Effector memory CD8-positive, alpha-beta T cell (primary cell): ENCODE results near the gene HSDL2.

ENCODE experiments used
- ATAC-seq: fragments of 150-1000 bp; cut with Tn5 transposase; replicated peaks from 2 replicates; pipeline ENCODE4 v1.10.0; 2021; ENCODE audit warnings: mild to moderate bottlenecking, moderate library complexity
- DNase-seq, 3 experiments: peaks; one replicate each; pipeline ENCODE4 v3.0.0; 2021
- H3K27ac Mint-ChIP-seq, 2 donors: one replicate each; pipeline ENCODE4 v1.8.0; 2022; ENCODE audit warnings: mild to moderate bottlenecking in 2 of 2, mixed read lengths in 2 of 2, moderate library complexity in 2 of 2
- H3K27me3 Mint-ChIP-seq, 2 donors: one replicate each; pipeline ENCODE4 v1.8.0; 2022; ENCODE audit warnings: mixed read lengths in 2 of 2
- H3K36me3 Mint-ChIP-seq: one replicate; pipeline ENCODE4 v1.8.0; 2022; ENCODE audit warnings: mild to moderate bottlenecking, moderate library complexity, mixed read lengths; ENCODE audit not compliant: insufficient read depth
- H3K4me1 Mint-ChIP-seq, 2 donors: one replicate each; pipeline ENCODE4 v1.8.0; 2022; ENCODE audit warnings: low read depth in 2 of 2, mixed read lengths in 2 of 2
- H3K4me3 Mint-ChIP-seq, 2 donors: one replicate each; pipeline ENCODE4 v1.8.0; 2022; ENCODE audit warnings: mild to moderate bottlenecking in 2 of 2, mixed read lengths in 2 of 2, moderate library complexity in 2 of 2
- H3K9me3 Mint-ChIP-seq, 2 donors: one replicate each; pipeline ENCODE4 v1.8.0; 2022; ENCODE audit warnings: mixed read lengths in 2 of 2

The HSDL2 gene

GRCh38 chr9:112462855-112463254 is 82.9 kb downstream of the HSDL2 start:
- Mint-ChIP-seq H3K36me3 (peaks cover 9% of the 10 kb centered on the region), H3K4me1 (no peaks in the 10 kb centered on the region), H3K9me3 (no peaks in the 10 kb centered on the region), H3K27me3 (no peaks in the 10 kb centered on the region), H3K4me3 (no peak overlapping the region), H3K27ac (no peak overlapping the region)
- no peak for DNase-seq
- ATAC-seq: no peak

GRCh38 chr9:112465352-112465751 is 85.4 kb downstream of the HSDL2 start:
- Mint-ChIP-seq H3K9me3 (no peaks in the 10 kb centered on the region), H3K4me1 (no peaks in the 10 kb centered on the region), H3K27me3 (no peaks in the 10 kb centered on the region), H3K4me3 (no peak overlapping the region), H3K36me3 (peaks cover 6% of the 10 kb centered on the region), H3K27ac (no peak overlapping the region)
- ATAC-seq (no peak), DNase-seq (no peak)

GRCh38 chr9:112472996-112473395 is 93.1 kb downstream of the HSDL2 start:
- no peak for DNase-seq
- H3K27me3 Mint-ChIP-seq: no peaks in the 10 kb centered on the region
- no peaks in the 10 kb centered on the region for H3K36me3 Mint-ChIP-seq
- H3K27ac Mint-ChIP-seq: no peak overlapping the region
- ATAC-seq: no peak
- H3K4me3 Mint-ChIP-seq: no peak overlapping the region
- H3K4me1 Mint-ChIP-seq: no peaks in the 10 kb centered on the region
- no peaks in the 10 kb centered on the region for H3K9me3 Mint-ChIP-seq

GRCh38 chr9:112473986-112474385 is 94.1 kb downstream of the HSDL2 start:
- no peaks in the 10 kb centered on the region for H3K27me3 Mint-ChIP-seq
- H3K4me3 Mint-ChIP-seq: no peak overlapping the region
- H3K9me3 Mint-ChIP-seq: no peaks in the 10 kb centered on the region
- no peaks in the 10 kb centered on the region for H3K36me3 Mint-ChIP-seq
- no peak overlapping the region for H3K27ac Mint-ChIP-seq
- DNase-seq (no peak), ATAC-seq (no peak)
- H3K4me1 Mint-ChIP-seq: no peaks in the 10 kb centered on the region

- Mint-ChIP-seq H3K4me3 (no peak overlapping the region), H3K27ac (no peak overlapping the region), H3K36me3 (no peaks in the 10 kb centered on the region), H3K9me3 (no peaks in the 10 kb centered on the region), H3K27me3 (no peaks in the 10 kb centered on the region), H3K4me1 (no peaks in the 10 kb centered on the region)
- no peak for ATAC-seq
- no peak for DNase-seq
These were observed 95.4 kb downstream of the HSDL2 start for GRCh38 chr9:112475318-112475717.

- H3K36me3 Mint-ChIP-seq: no peaks in the 10 kb centered on the region
- H3K4me1 Mint-ChIP-seq: no peaks in the 10 kb centered on the region
- no peak overlapping the region for H3K27ac Mint-ChIP-seq
- H3K9me3 Mint-ChIP-seq: no peaks in the 10 kb centered on the region
- ATAC-seq (no peak), DNase-seq (no peak)
- no peaks in the 10 kb centered on the region for H3K27me3 Mint-ChIP-seq
- no peak overlapping the region for H3K4me3 Mint-ChIP-seq
These were observed 97.4 kb downstream of the HSDL2 start for GRCh38 chr9:112477330-112477729.

- Mint-ChIP-seq H3K36me3 (no peaks in the 10 kb centered on the region), H3K27me3 (no peaks in the 10 kb centered on the region), H3K9me3 (no peaks in the 10 kb centered on the region), H3K4me3 (no peak overlapping the region), H3K4me1 (no peaks in the 10 kb centered on the region), H3K27ac (no peak overlapping the region)
- no peak for ATAC-seq
- no peak for DNase-seq
These were observed 99.3 kb downstream of the HSDL2 start for GRCh38 chr9:112479221-112479620.

GRCh38 chr9:112484607-112485006 is 104.7 kb downstream of the HSDL2 start:
- DNase-seq: no peak
- Mint-ChIP-seq H3K9me3 (no peaks in the 10 kb centered on the region), H3K4me1 (peaks cover 9 to 13% of the 10 kb centered on the region in 2 donors), H3K4me3 (no peak overlapping the region), H3K36me3 (peaks cover 9% of the 10 kb centered on the region), H3K27me3 (no peaks in the 10 kb centered on the region), H3K27ac (no peak overlapping the region)
- no peak for ATAC-seq

- Mint-ChIP-seq H3K4me3 (peak overlapping the region; percentile 97 to 98), H3K27ac (peak overlapping the region; percentile 92 to 96), H3K27me3 (no peaks in the 10 kb centered on the region), H3K4me1 (peaks cover 9 to 13% of the 10 kb centered on the region in 2 donors), H3K9me3 (no peaks in the 10 kb centered on the region), H3K36me3 (peaks cover 9% of the 10 kb centered on the region)
- ATAC-seq (no peak), DNase-seq (no peak)
These were observed 105.7 kb downstream of the HSDL2 start for GRCh38 chr9:112485574-112485973.

- Mint-ChIP-seq H3K36me3 (peaks cover 9% of the 10 kb centered on the region), H3K4me1 (peaks cover 9 to 13% of the 10 kb centered on the region in 2 donors), H3K27me3 (no peaks in the 10 kb centered on the region), H3K4me3 (peak within 1 kb of the TSS; percentile 97 to 98), H3K27ac (peak within 1 kb of the TSS; percentile 92 to 96), H3K9me3 (no peaks in the 10 kb centered on the region)
- peak; percentile 92 for ATAC-seq
- DNase-seq: peak; percentile 61 to 68 (median 68)
These were observed 106.5 kb downstream of the HSDL2 start, which contains the start of gene KIAA1958 for GRCh38 chr9:112486221-112487007. Gene KIAA1958, plus strand, starts transcription at chr9:112486827. Its CDS starts 87,254 bp downstream, at chr9:112574081.

GRCh38 chr9:112487008-112487798 is 107.3 kb downstream of the HSDL2 start:
- no peaks in the 10 kb centered on the region for H3K9me3 Mint-ChIP-seq
- H3K27ac Mint-ChIP-seq: peak overlapping the region in 1 of 2 donors; percentile 81
- DNase-seq (peak; percentile 14 to 30 (median 29)), ATAC-seq (peak; percentile 37)
- H3K36me3 Mint-ChIP-seq: peaks cover 9% of the 10 kb centered on the region
- peaks cover 9 to 13% of the 10 kb centered on the region in 2 donors for H3K4me1 Mint-ChIP-seq
- peak overlapping the region; percentile 88 to 89 for H3K4me3 Mint-ChIP-seq
- H3K27me3 Mint-ChIP-seq: no peaks in the 10 kb centered on the region

GRCh38 chr9:112487799-112488340 is 108.0 kb downstream of the HSDL2 start:
- peaks cover 9% of the 10 kb centered on the region for H3K36me3 Mint-ChIP-seq
- peak overlapping the region; percentile 88 to 89 for H3K4me3 Mint-ChIP-seq
- no peaks in the 10 kb centered on the region for H3K9me3 Mint-ChIP-seq
- no peaks in the 10 kb centered on the region for H3K27me3 Mint-ChIP-seq
- H3K27ac Mint-ChIP-seq: peak overlapping the region in 1 of 2 donors; percentile 81
- H3K4me1 Mint-ChIP-seq: peaks cover 9 to 13% of the 10 kb centered on the region in 2 donors
- no peak for DNase-seq
- no peak for ATAC-seq

- H3K27me3 Mint-ChIP-seq: no peaks in the 10 kb centered on the region
- H3K4me3 Mint-ChIP-seq: no peak overlapping the region
- H3K4me1 Mint-ChIP-seq: peaks cover 9 to 13% of the 10 kb centered on the region in 2 donors
- H3K27ac Mint-ChIP-seq: no peak overlapping the region
- no peak for ATAC-seq
- peaks cover 0 to 2% of the 10 kb centered on the region in 2 donors for H3K9me3 Mint-ChIP-seq
- peaks cover 9% of the 10 kb centered on the region for H3K36me3 Mint-ChIP-seq
- no peak for DNase-seq
These were observed 109.2 kb downstream of the HSDL2 start for GRCh38 chr9:112489039-112489546.
